ELR (cell line): Measurements from ENCODE around the gene UBN1.
A peak's percentile ranks its signal among the peaks of the same experiment; 100 is the strongest.

Experiments used
- DNase-seq: peaks from one replicate; pipeline ENCODE4 v3.0.0-alpha.2; 2015; ENCODE audit warnings: low read depth

UBN1 gene

DNA sequence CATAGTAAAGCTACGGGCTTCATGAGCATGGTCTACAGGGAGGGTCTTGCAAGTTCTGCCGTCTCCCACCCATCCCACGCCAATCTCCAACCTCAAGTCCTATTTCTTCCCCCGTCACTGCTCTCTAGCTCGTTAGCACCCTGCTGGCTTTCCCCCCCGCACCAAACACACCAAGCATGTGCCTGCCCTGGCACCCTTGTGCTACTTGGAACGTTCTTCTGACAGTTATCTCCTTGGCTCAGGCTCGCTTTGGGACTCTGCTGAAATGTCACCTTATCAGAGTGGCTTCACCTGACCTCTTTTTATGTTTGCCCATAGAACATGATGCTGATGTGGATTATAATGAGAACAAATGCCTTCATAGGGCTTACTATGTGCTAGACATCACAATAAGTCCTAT lies 22.1 kb upstream of the UBN1 start:
- DNase-seq: no peak

DNA sequence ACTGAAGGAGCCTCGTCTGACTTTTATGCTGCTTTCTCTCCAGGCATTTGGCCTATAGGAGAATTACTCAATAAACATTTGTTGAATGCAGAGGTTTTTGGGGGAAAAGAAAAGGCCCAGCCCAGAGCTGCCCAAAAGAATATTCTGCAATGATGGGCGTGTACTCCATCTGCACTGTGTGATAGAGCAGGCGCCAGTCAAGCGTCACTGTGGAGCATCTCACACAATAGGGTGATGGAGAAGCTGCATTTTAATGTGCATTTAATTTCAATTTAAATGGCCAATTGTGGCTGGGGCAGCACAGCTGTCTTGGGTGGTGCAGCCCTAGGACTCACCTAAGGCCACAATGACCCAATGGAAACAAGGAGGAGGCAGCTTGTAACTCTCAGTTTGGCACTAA lies 20.8 kb upstream of the UBN1 start:
- no peak for DNase-seq

DNA sequence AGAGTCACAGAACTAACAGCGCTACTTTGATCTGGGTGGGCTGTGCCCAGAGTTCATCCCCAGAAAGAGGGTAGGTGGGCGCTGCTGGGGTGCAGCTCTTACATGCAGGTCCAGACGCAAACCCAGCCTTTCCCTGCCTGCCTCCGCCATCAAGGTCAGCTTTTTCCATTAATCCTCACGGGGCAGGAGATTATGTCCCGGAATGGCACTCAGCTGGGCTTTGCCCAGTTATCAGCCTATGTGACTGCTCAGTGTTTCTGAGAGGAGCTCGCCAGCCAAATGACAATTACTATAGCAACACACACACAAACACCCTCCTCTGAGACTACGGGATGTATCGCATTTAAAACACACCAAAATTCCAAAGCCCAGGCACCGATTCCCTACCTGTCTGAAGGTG lies 20.3 kb upstream of the UBN1 start:
- no peak for DNase-seq

DNA sequence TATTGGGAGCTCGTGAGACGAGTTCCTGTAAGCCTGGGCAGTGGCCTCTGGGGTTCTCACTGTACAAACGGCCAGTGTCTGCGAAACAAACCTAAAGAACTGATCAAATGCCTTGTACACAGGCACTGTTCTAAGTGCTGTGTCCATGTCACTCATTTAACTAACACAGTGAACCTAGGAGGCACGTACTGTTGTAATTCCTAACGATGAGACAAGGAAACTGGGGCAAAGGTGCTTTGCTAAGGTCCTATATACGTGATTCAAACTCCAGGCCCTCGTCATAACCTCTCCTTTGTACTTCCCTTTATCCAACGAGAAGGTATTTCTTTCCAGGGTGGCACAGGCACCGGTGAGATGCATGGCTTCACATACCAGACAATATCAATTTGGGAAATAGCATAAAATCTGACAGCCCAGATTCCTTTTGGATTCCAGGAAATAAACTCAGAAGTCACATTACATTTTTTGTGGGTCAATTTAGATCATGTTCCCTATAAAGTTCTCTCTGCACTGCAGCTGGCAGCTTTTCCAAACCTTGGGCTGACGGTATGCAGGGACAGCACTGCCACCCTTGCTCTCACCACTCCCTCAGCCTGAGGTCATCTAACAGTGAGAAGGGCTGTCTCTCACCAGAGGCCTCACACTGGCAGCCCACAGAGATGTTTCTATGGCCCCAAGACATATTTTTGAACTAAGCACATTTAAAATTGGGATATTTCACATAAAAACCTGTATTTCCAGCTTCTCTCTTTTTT lies 18.5 kb upstream of the UBN1 start:
- DNase-seq: no peak

DNA sequence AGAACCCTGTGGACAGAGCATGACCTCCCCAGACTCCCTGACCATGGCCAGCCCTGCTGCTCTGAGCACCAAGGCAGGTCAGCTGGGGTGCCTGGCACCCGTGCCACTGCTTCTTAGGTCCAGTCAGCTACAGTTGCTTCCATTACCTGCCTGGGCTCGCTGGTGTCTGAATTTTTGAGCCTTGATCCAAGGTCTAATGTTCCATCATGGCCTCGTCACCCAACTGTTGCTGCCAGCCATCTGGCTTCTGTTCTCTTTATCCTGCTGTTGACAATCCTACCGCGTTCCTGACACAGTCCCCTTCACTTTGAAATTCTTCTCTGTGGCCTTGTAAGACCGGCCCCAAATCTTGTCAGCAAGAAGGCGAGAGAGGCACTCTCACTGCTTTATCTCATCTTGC lies 16.9 kb upstream of the UBN1 start:
- no peak for DNase-seq

DNA sequence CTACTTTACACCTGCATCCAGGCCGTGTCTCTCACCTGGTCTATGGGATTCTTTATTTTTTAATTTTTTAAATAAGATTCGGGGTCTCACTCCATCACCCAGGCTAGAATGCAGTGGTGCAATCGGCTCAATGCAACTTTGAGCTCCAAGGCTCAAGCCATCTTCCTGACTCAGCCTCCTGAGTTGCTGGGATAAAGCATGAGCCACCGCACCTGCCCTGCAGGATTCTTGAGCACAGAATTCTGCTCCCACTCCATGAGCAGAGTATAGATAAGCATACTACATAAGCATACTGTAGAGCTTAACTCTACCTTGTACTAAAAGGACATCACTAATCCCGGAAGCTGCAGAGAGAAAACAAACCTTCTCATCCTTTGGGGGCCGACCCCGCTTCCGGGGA lies 15.7 kb upstream of the UBN1 start:
- no peak for DNase-seq

DNA sequence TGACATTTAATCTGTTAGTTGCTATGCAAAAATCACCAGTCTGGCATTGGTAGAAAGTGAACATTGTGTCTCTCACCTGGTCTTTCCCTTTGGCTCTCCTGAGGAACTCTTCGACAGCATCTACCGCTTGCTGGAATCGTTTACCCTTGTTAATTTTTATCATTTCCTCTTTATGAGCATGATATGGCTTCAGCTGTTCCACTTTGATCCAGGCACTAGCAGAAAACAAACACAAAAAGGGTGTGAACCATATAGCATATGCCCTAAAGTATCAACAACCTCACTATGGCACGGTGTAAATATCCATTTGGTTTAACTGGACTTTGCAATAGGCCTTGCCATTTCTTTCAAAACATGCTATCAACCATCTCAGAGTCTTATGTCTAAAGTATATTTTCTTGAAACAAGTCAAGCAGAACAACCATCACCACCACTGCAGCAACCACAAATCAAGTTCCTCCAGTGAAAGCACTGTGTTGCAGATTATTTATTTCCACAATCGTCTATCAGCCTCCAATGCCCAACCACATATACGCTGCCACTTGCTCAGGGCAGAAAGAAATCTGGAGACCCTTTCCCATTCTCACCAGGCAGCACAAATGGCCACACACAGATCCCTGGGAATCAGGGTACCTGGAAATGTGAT lies 14.5 kb upstream of the UBN1 start:
- no peak for DNase-seq

DNA sequence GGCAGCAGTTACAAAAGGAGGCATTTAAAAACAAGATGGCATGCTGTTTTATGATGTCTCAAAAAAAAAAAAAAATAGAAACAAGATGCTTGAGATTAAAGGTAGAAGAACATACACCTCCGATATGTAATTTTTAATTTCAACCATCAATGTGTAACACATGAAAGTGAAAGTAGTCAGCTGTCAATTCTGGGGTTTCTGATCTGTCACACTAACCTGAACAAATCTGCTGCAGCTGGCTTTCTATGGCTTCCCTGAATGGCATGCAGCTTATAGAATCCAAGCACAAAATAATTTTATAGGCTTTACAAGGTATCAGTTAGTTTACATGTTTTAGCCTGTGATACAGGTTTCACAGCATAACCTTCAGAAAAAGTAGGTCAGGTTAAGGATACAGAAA lies 13.7 kb upstream of the UBN1 start:
- DNase-seq: no peak

DNA sequence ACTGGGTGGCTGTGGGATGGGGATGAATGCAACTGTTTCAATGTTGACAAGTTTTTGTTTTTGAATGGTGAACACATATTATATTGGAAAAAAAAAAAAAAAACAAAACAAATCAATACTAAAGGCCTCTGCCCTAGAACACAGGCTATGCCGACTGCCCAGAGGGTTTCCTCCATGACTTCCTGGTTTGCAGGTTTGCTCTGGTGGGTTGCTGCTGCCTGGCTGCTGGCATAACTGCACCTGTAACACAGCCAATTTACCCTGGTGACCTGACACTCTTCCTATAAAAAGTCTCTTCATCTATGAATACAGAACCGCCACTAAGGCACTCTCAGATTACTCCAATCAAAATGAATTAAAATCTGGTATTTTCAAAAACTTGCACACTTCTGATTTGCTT lies 10.6 kb upstream of the UBN1 start:
- no peak for DNase-seq

DNA sequence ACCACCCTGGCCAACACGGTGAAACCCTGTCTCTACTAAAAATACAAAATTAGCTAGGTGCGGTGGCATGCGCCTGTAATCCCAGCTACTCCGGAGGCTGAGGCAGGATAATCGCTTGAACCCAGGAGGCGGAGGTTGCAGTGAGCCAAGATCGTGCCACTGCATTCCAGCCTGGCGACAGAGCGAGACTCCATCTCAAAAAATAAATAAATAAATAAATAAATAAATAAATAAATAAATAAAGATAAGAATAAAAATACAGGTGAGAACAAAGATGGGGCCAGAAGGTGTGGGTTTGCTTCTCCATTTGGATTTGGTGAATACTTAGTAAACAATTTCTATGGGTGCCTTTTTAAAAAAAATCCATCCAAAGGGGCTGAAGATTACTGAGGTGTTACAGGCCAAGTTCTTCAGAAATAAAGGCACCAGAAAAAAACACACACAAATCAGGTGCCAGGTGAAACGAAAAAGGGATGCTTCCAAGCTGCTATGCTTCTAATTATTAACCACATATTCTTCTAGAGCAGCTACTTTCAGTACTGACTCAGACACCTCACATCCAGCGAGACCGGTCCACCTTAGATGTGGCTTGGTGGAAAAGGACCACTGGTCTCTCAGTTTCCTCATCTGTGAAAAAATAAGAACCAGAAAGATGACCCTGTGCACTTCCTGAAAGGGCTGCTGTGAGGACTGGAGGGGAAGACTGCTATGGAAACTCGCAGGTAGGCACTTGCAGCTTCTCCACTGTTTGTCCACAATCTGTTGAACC lies 9.4 kb upstream of the UBN1 start:
- no peak for DNase-seq

DNA sequence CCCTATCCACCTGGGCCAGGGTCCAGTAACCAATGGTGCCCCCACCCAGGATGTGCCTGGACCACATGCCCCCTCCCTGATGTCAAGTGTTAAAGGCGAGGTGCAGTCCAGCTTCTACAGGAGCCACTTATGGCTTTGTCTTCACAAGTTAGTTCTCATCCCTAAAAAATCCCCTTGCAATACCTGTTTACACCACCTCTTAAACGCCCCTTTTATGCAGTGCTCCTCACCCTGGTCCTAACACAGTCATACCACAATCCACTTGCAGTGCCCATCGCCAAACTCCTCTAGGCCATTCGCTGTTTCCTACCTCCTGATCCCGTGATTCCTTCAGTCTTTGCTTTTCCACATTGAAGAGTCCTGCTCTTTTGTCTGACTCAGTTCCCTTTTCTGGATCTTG lies 7.3 kb upstream of the UBN1 start:
- no peak for DNase-seq

DNA sequence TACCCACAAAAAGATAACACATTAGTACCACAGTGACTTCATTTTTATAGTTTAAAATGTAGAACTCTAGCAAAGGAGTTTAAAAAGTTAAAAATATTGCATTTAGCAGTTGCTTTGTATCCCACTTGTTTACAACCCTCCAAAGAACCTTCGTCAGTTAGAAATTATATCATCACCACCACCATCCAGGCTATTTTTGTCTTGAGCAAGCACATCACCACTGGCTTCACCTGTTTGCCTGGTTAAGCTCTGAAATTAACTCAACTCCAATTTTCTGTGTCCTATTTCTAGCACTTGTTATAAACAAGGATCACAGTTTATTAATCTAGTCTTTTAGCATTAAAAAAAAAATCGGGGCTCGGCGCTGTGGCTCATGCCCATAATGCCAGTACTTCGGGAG lies 6.3 kb upstream of the UBN1 start:
- no peak for DNase-seq

DNA sequence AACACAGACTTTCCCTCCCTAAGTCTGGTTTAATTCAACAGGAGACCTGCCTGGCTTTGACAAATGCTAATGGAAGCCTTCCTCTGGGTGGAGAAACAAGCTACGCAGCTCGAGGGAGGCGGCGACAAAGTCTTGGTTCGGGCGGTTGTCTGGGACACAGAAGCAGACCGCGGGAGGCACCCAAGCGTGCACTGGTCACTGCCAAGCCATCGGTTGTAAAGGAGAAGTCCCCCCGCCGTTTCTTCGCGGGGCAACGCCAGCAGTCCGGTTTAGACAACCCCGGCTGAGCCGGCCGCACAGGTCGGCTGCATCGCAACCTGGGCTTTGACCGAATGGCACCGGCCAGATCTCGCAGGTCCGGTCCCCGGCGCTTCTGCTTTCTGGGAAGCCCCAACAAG lies 779 bp upstream of the UBN1 start:
- peak; percentile 64 for DNase-seq

DNA sequence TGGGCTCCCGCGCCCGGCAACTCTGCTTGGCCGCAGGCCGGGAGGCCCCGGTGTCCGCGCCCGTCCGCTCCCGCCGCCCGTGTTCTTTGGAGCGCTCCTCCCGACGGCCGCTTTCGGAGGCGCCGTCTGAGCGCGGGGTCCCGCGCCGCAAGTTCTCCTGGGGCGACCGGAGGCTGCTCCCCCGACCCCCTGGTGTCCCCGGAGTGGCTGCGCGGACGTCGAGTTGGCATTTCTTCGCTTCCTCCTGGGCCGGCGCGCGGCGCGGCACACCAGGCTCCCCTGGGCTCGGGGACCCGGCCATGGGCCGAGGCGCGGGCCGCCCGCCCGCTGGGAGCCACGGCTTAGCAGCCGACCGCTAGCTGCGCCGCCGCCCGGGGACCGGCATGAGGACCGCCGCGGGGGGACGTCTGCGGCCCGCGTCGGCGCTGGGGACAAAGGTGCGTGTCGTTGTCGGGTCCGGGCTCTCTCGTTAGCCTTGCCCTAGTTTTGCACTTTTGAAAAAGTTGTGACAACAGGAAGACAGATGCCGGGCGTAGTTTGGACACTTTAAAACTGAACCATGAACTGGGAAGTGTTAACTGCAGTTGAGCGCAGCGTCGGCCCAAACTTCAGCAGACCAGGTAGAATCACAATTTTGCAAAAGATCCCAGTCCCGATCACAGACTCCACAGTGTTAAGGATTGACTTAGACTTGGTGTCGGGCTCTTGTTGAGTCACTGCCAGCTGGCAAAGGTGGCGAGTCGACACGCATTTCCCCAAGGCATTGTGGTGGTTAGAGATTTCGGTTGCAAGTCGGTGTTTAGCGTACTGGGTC lies 700 bp downstream of the UBN1 start:
- peak; percentile 74 for DNase-seq

DNA sequence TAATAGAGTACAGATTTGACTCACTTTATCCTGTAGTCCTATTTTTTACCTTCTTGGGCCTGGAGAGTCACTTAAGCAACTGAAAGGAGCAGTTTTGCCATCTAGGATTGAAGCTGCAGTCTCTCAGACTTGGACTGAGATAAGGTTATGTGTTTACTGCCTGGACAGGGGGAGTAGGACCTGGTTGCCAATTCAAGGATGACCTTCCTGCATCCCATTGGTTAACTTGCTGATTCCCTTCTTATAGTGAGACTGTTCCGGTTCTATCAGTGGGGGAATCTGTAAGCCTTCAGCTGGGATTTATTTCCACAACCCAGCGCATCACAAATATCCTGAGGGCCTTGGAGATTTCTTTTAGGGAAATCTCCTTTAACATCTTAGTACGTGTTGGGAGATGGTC lies 2.9 kb downstream of the UBN1 start:
- no peak for DNase-seq

DNA sequence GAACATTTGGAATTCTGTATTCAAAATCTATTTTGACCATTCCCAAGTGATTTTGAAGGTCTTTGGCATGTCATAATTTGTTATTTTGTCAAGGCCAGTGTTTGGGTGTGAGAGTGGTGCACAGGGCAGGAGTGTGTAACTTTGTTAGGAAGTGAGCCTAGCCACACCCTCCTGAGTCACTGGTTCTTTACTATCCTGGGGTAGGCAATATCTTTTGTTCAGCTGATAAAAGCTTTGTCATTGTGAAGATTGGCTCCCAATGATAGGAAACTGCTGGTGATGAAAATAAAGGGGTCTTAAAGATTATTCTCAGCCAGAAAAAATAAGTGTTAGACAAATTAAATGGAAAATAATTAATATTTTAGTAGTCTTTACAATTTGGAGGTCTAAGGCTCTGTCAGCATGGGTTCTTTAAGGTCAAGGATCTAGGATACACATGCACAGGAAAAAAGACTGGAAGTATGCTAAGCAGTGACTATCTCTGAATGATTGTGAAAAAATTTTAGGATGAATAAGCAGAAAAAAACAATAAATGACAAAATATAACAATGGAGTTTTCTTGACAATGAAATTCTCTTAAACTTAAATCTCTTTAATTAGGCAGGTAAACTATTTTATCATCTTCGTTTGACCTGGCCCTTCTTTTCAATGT lies 5.1 kb downstream of the UBN1 start:
- DNase-seq: peak; percentile 65

DNA sequence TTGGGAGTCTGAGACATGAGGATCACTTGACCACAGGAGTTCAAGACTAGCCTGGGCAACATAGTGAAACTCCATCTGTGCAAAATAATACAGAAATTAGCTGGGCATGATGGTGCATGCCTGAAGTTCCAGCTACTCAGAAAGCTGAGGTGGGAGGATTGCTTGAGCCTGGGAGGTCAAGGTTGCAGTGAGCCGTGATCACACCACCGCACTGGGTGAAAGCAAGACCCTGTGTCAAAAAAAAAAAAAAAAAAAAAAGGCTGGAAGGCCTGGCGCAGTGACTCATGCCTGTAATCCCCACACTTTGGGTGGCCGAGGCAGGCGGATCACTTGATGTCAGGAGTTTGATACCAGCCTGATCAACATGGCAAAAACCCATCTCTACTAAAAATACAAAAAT lies 8.1 kb downstream of the UBN1 start:
- no peak for DNase-seq

DNA sequence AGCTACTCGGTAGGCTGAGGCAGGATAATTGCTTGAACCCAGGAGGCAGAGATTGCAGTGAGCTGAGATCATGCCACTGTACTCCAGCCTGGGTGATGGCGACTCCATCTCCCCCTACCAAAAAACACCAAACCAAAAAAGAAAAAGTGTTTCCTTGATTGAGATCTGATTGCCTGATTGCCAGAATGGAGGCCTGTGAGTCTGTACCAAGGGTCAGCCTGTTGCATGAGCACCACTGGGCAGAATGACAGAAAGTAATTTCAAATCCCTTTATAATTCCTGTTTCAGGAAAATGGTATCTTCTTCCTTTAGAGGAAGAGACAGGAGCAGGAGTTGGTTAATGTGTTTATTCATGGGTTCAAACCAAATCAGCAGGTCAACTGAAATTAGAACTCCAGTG lies 8.5 kb downstream of the UBN1 start:
- DNase-seq: no peak

DNA sequence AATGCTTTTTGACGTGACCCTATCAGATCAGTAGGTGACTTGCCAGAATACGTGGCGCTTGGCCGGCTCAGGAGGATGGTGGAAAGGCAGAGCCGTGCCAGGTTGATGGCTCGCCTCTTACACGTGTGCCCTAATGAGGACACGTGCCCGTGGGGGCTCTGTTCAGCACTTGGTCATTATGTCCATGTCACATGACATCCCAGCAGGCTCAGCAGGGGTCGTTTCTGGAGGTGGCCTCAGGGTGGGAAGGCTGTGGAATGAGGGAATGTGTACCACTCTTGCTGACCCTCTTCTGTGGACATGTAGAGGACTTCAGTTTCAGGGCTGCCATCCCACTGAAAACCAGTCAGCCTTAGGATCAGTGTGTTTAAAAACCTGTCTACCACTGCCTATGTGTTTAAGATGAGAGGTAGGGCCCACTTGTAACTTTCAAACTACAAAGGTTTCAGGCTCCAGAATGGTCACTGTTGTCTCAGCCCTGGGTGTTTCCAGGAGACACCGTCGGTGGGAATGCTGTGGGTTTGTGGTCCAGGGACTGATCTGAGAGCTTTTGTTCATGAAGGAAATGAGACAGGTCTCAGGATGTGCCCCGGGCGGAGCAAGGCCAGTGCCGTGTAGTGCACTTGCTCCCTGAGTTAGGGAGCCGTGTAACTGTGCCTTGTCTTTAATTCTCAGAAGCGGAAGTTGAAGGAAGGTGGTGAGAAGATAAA lies 12.1 kb downstream of the UBN1 start:
- DNase-seq: peak; percentile 77

DNA sequence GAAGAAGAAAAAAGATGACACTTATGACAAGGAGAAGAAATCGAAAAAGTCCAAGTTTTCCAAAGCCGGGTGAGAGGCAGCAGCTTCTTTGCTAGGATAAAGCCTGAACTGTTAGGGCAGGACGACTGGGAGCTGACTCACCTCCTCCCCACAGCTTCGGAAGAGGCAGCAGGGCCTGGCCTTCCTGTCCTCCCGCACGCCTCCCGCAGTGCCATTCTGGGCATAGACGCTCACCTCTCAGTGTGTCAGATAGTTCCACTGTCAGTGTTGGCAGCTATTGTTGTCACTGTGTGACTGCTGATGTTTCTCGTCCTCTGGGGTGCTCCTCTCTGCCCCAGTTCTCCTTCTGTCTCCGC lies 12.6 kb downstream of the UBN1 start:
- DNase-seq: peak; percentile 76

DNA sequence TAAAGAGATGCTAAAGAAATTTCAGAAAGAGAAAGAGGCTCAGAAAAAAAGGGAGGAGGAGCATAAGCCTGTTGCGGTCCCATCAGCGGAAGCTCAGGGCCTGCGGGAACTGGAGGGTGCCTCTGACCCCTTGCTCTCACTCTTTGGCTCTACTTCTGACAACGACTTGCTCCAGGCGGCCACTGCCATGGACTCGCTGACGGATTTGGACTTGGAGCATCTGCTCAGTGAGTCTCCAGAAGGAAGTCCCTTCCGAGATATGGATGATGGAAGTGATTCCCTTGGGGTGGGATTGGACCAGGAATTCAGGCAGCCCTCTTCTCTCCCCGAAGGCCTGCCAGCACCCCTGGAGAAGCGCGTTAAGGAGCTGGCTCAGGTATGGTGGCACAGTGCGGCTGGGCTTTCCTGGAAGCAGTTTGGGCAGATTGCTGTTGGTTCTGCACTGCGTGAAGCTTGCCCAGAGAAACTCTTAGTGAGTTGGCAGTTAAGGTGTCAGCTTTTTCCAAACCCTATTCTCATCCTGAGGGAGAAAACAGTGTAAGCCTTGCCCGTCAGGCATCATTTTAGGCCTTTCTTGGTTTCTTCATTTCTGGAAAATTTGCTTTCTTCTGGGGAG lies 13.6 kb downstream of the UBN1 start:
- no peak for DNase-seq
